SK-N-SH (cell line): ENCODE measurements around the gene DHCR24. TPM values are rescaled to one million over a fixed set of nuclear protein-coding genes. Genes with fewer than 3 reads are reported as not detected.

Experiments
- CTCF ChIA-PET: fragments of 300-600, 350-600 bp; formaldehyde crosslinking; extraction: SDS; loops from one replicate; lab custom pipeline; 2021; lab: Yijun Ruan, JAX
- POLR2A ChIA-PET: fragments of 350-600 bp; sonication (Branson Sonifier 250); formaldehyde crosslinking; extraction: SDS; loops from one replicate; lab custom pipeline; 2020; ENCODE audit warnings: antibody characterized with exemption, inconsistent platforms; lab: Yijun Ruan, JAX
- DNase-seq: peaks from one replicate; pipeline ENCODE4 v3.0.0; 2012
- H2AFZ ChIP-seq: fragments of 200-600 bp; sonication (generic); 2 replicates; pipeline ENCODE4 v1.8.1; 2016; ENCODE audit warnings: antibody characterized with exemption, mild to moderate bottlenecking, low read depth
- H3F3A ChIP-seq: fragments of 200-600 bp; sonication (generic); replicated peaks from 2 replicates; pipeline ENCODE3; 2016; ENCODE audit warnings: antibody characterized with exemption, mild to moderate bottlenecking; ENCODE audit not compliant: insufficient read depth
- H3K27ac ChIP-seq, 2 experiments: fragments of 200-500 bp in 1 of 2; fragments of 200-600 bp in 1 of 2; sonication (Bioruptor generic) in 1 of 2; sonication (generic), shearing (Covaris generic) in 1 of 2; 2 replicates each; pipeline versions ENCODE4 v1.5.1 to v1.6.1; 2014 to 2016; ENCODE audit warnings: low read depth in 2 of 2, inconsistent platforms in 1 of 2, low read length in 1 of 2, mild to moderate bottlenecking in 1 of 2, mixed read lengths in 1 of 2
- H3K27me3 ChIP-seq: fragments of 200-600 bp; sonication (generic), shearing (Covaris generic); 2 replicates; pipeline ENCODE4 v1.6.1; 2016; ENCODE audit warnings: mixed run types; ENCODE audit not compliant: insufficient read depth
- H3K36me3 ChIP-seq, 2 experiments: fragments of 200-500 bp in 1 of 2; fragments of 200-600 bp in 1 of 2; sonication (Bioruptor generic) in 1 of 2; sonication (generic) in 1 of 2; replicated peaks in 1 of 2; 2 replicates each; pipeline versions ENCODE3 to v1.5.1; 2014 to 2016; ENCODE audit warnings: low read length in 1 of 2, mild to moderate bottlenecking in 1 of 2; ENCODE audit not compliant: insufficient read depth in 2 of 2, control insufficient read depth in 1 of 2
- H3K4me1 ChIP-seq, 2 experiments: fragments of 200-500 bp in 1 of 2; fragments of 200-600 bp in 1 of 2; sonication (Bioruptor generic) in 1 of 2; sonication (generic), shearing (Covaris generic) in 1 of 2; 2 replicates each; pipeline versions ENCODE4 v1.5.1 to v1.6.1; 2014 to 2016; ENCODE audit warnings: low read depth in 1 of 2, low read length in 1 of 2, mixed run types in 1 of 2; ENCODE audit not compliant: insufficient read depth in 2 of 2, control insufficient read depth in 1 of 2
- H3K4me2 ChIP-seq: fragments of 200-600 bp; sonication (generic), shearing (Covaris generic); 2 replicates; pipeline ENCODE4 v1.6.1; 2017; ENCODE audit warnings: mixed run types
- H3K4me3 ChIP-seq, 2 experiments: fragments of 200-500 bp in 1 of 2; fragments of 200-600 bp in 1 of 2; sonication (Bioruptor generic) in 1 of 2; sonication (generic), shearing (Covaris generic) in 1 of 2; 2 replicates each; pipeline versions ENCODE4 v1.5.1 to v1.8.1; 2014 to 2016; ENCODE audit warnings: low read depth in 2 of 2, inconsistent platforms in 1 of 2, low read length in 1 of 2, mild to moderate bottlenecking in 1 of 2, mixed read lengths in 1 of 2, moderate library complexity in 1 of 2
- H3K79me2 ChIP-seq: fragments of 200-600 bp; sonication (generic); 2 replicates; pipeline ENCODE4 v1.8.1; 2017; ENCODE audit warnings: mild to moderate bottlenecking; ENCODE audit not compliant: insufficient read depth
- H3K9ac ChIP-seq: fragments of 200-600 bp; sonication (generic); 2 replicates; pipeline ENCODE4 v1.6.1; 2017; ENCODE audit warnings: mixed run types
- H3K9me2 ChIP-seq: fragments of 200-600 bp; sonication (generic); 2 replicates; pipeline ENCODE4 v1.6.1; 2017; ENCODE audit warnings: mixed run types
- H3K9me3 ChIP-seq: fragments of 200-600 bp; sonication (generic); 2 replicates; pipeline ENCODE4 v1.6.1; 2017; ENCODE audit warnings: mixed run types, mild to moderate bottlenecking, moderate library complexity
- H4K20me1 ChIP-seq: fragments of 200-600 bp; sonication (generic); 2 replicates; pipeline ENCODE4 v1.6.1; 2017; ENCODE audit warnings: mild to moderate bottlenecking, mixed run types; ENCODE audit not compliant: insufficient read depth
- CTCF ChIP-seq: fragments of 200-600 bp; sonication (generic); IDR thresholded peaks from 2 replicates; pipeline ENCODE4 v1.6.1; 2017; ENCODE audit warnings: antibody characterized with exemption, mild to moderate bottlenecking, moderate library complexity
- FOSL2 ChIP-seq: IDR thresholded peaks from 2 replicates; pipeline ENCODE4 v1.4.0; 2012; ENCODE audit warnings: low read depth, mild to moderate bottlenecking, moderate library complexity, borderline replicate concordance
- FOXM1 ChIP-seq: IDR thresholded peaks from 2 replicates; pipeline ENCODE4 v1.4.0; 2012; ENCODE audit warnings: low read depth, mild to moderate bottlenecking
- GABPA ChIP-seq: IDR thresholded peaks from 2 replicates; pipeline ENCODE4 v1.4.0; 2012; ENCODE audit warnings: low read depth, mild to moderate bottlenecking
- MAX ChIP-seq: IDR thresholded peaks from 2 replicates; pipeline ENCODE4 v1.4.0; 2012; ENCODE audit warnings: low read depth
- NRF1 ChIP-seq: IDR thresholded peaks from 2 replicates; pipeline ENCODE4 v1.6.1; 2012; ENCODE audit warnings: low read depth, mild to moderate bottlenecking, low read length
- POLR2AphosphoS5 ChIP-seq: IDR thresholded peaks from 2 replicates; pipeline ENCODE4 v1.6.1; 2012; ENCODE audit warnings: low read depth, low read length
- RAD21 ChIP-seq: IDR thresholded peaks from 2 replicates; pipeline ENCODE4 v1.6.1; 2012; ENCODE audit warnings: mild to moderate bottlenecking, low read length
- REST ChIP-seq: IDR thresholded peaks from 2 replicates; pipeline ENCODE4 v1.6.1; 2012; ENCODE audit warnings: mild to moderate bottlenecking, low read depth, low read length, moderate library complexity
- WGBS: methylation state at CpG from one replicate; pipeline ENCODE4 v1.1.6; 2017; ENCODE audit warnings: low lambda C conversion rate; 5-methylcytosine and 5-hydroxymethylcytosine counted together
- polyA plus RNA-seq, 3 experiments: library from polyadenylated mRNA; depleted of rRNA; stranded (reverse); fragments of >200 nt; gene quantifications; 2 replicates each; pipeline ENCODE4 v1.2.3, GENCODE V29; 2012

DHCR24 gene
- polyA plus RNA-seq, 1 of the 3 experiments (the other 2 are of a cell fraction), result 4.3 TPM

- TF ChIP-seq REST (no peak), NRF1 (no peak), FOXM1 (no peak), FOSL2 (no peak), POLR2AphosphoS5 (no peak), MAX (no peak)
Observed at GRCh38 chr1:54805466-54805865, 81.5 kb downstream of the DHCR24 start (continued).

- no peaks in the 10 kb centered on the region for H3K79me2 ChIP-seq
- TF ChIP-seq CTCF (no peak), POLR2AphosphoS5 (no peak), RAD21 (no peak), GABPA (no peak), MAX (no peak), REST (no peak)
- TF ChIP-seq, all 33 proteins: peak for 0
- Histone ChIP-seq H3K4me1 (no peaks in the 10 kb centered on the region; a peak in 1 of 4 replicates), H2AFZ (no peak overlapping the region), H3K36me3 (no peaks in the 10 kb centered on the region), H3K9me3 (no peaks in the 10 kb centered on the region), H3K27me3 (no peaks in the 10 kb centered on the region), H3K4me3 (no peak overlapping the region), H3F3A (no peaks in the 10 kb centered on the region), H3K4me2 (no peak overlapping the region), H3K9ac (no peak overlapping the region), H3K27ac (no peak overlapping the region), H3K9me2 (no peaks in the 10 kb centered on the region), H4K20me1 (no peaks in the 10 kb centered on the region)
- POLR2A ChIA-PET, result no interaction called here
- CTCF ChIA-PET, result interaction anchor here (0.9 to 1.2 kb wide), 2 partner anchors 10 to 19 kb away, joined by 4 to 5 read pairs; no protein-coding TSS in a partner anchor
- DNase-seq, result no peak
- WGBS, result 38% methylated on average over 4 of the region's 6 CpGs
Observed at GRCh38 chr1:54804471-54805132, 82.4 kb downstream of the DHCR24 start.
